Endothelial cell (in vitro differentiated cells): ENCODE data around the gene RERGL. TPM values are rescaled to one million over a fixed set of nuclear protein-coding genes. Genes with fewer than 3 reads are reported as not detected.

ENCODE experiments used
- DNase-seq: peaks from one replicate; pipeline ENCODE4 v3.0.0; 2021; ENCODE audit warnings: low spot score
- H3K27ac Mint-ChIP-seq: one replicate; pipeline ENCODE4 v1.8.0; 2021; ENCODE audit warnings: mixed read lengths, inconsistent platforms; ENCODE audit not compliant: unreplicated experiment
- H3K27me3 Mint-ChIP-seq: one replicate; pipeline ENCODE4 v1.8.0; 2021; ENCODE audit warnings: mild to moderate bottlenecking, moderate library complexity, mixed read lengths, inconsistent platforms; ENCODE audit not compliant: unreplicated experiment
- H3K36me3 Mint-ChIP-seq: one replicate; pipeline ENCODE4 v1.8.0; 2021; ENCODE audit warnings: mild to moderate bottlenecking, low read depth, mixed read lengths, inconsistent platforms; ENCODE audit not compliant: unreplicated experiment
- H3K4me1 Mint-ChIP-seq: one replicate; pipeline ENCODE4 v1.8.0; 2021; ENCODE audit warnings: mild to moderate bottlenecking, mixed read lengths, inconsistent platforms; ENCODE audit not compliant: unreplicated experiment
- H3K4me3 Mint-ChIP-seq: one replicate; pipeline ENCODE4 v1.8.0; 2021; ENCODE audit warnings: mild to moderate bottlenecking, mixed read lengths, inconsistent platforms; ENCODE audit not compliant: unreplicated experiment
- H3K9me3 Mint-ChIP-seq: one replicate; pipeline ENCODE4 v1.8.0; 2021; ENCODE audit warnings: mixed read lengths, inconsistent platforms; ENCODE audit not compliant: unreplicated experiment
- CTCF ChIP-seq: fragments of 200-600 bp; sonication (generic); IDR thresholded peaks from one replicate; pipeline ENCODE4 v1.5.0; 2021; ENCODE audit warnings: antibody characterized with exemption; ENCODE audit not compliant: unreplicated experiment
- total RNA-seq: library from RNA; stranded (reverse); fragmentation: NEBNext Ultra II Directional; extraction: Animal tissue kit (Norgen Biotek cat#: 25700); gene quantifications from one replicate; pipeline ENCODE4 v1.2.1, GENCODE V29; 2021; ENCODE audit not compliant: unreplicated experiment

The RERGL gene
- total RNA-seq, 1 donor from 2014 or later: not detected

DNA sequence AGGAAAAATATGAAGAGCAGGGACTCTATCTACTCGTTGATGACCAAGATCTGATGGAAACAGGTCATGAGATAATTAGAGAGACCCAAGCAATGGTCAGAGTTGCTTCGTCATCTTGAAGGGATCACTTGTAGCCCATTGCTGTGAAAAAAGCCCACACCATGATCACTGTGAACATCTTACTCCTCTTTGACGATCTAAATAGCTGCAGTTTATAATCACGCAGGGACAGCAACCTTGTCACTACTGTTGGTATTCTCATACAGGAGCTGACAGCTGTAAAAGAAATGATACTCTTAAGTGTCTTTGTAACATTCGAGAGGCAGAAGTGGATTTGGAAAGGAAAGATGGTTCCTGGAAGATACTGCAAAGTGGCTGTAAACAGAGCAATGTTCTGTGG, 33.7 kb upstream of the RERGL start:
- no peak overlapping the region for H3K27ac Mint-ChIP-seq
- no peak for TF ChIP-seq CTCF
- H3K4me1 Mint-ChIP-seq: no peaks in the 10 kb centered on the region
- no peaks in the 10 kb centered on the region for H3K9me3 Mint-ChIP-seq
- no peaks in the 10 kb centered on the region for H3K27me3 Mint-ChIP-seq
- H3K36me3 Mint-ChIP-seq: peaks cover 5% of the 10 kb centered on the region
- no peak overlapping the region for H3K4me3 Mint-ChIP-seq
- no peak for DNase-seq

DNA sequence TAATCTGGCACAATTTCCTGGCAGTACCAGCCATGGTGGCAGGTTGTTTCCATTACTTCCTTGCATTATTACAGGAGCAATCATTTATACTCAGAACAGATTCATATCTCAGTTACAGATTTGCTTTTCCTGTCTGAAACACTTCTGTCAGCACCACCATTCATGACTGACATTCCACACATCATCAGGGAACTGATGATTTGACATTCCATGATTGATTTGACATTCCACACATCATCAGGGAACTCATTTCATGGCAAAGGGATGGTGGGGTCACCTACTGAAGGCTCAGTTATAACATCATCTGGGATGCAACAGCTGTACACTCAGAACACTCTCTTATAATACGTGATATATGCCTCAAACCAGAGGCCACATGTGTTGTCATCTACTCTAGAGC, 30.9 kb upstream of the RERGL start:
- Mint-ChIP-seq H3K27me3 (no peaks in the 10 kb centered on the region), H3K9me3 (no peaks in the 10 kb centered on the region), H3K36me3 (no peaks in the 10 kb centered on the region), H3K4me3 (no peak overlapping the region), H3K4me1 (no peaks in the 10 kb centered on the region), H3K27ac (no peak overlapping the region)
- no peak for DNase-seq
- TF ChIP-seq CTCF: no peak

DNA sequence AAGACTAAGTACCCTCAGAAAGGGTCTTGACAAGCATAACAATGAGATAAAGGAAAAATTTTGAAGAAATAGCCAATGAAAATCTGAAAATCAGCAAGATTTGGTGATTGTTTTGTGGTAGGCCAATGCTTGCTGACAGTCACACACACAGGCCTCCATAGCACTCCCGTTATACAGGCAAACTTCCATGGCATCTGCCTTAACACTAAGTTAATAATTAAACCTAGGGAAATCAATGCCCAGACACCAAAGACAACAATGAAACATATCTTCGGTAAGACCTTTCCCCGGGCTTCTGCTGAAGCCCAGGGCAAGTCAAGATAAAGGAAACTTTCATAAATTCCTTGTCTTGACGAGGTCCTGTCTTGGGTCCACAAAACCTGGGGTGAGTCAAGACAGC, 18.6 kb upstream of the RERGL start:
- peaks cover 2% of the 10 kb centered on the region for H3K27me3 Mint-ChIP-seq
- no peaks in the 10 kb centered on the region for H3K36me3 Mint-ChIP-seq

DNA sequence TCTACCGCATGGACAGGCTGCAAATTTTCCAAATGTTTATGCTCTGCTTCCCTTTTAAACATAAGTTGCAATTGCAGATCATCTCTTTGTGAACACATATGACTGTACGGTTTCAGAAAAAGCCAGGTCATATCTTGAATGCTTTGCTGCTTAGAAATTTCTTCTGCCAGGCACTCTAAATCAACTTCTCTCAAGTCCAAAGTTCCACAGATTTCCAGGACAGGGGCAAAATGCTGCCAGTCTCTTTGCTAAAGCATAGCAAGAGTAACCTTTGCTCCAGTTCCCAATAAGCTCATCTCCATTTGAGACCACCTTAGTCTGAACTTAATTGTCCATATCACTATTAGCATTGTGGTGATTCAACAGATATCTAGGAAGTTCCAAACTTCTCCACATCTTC, 13.6 kb upstream of the RERGL start:
- Mint-ChIP-seq H3K36me3 (no peaks in the 10 kb centered on the region), H3K4me1 (no peaks in the 10 kb centered on the region), H3K9me3 (no peaks in the 10 kb centered on the region), H3K27me3 (no peaks in the 10 kb centered on the region), H3K27ac (no peak overlapping the region), H3K4me3 (no peak overlapping the region)
- DNase-seq: no peak
- TF ChIP-seq CTCF: no peak

More for the DNA sequence above, 18.6 kb upstream of the RERGL start:
- no peak for TF ChIP-seq CTCF
- no peak for DNase-seq
- Mint-ChIP-seq H3K4me1 (no peaks in the 10 kb centered on the region), H3K4me3 (no peak overlapping the region), H3K9me3 (no peaks in the 10 kb centered on the region), H3K27ac (no peak overlapping the region)

DNA sequence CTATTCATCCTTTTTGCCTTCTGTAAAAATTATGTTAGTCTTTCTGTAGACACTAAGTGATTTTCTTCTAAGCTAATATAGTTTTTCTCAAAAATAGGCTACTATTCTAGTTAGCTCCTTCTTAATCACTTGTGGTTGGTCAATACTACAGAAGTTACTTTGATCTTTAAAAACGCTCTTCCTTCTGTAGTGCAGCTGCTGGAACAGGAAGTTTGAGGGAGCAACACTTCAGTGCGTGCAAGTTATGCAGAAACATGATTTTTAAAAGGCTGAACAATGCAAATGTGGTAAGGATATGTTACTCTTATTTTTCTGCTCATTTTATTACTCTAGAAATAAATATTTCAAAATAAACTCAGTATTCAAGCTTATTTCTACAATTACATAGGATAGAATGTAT, 11.1 kb upstream of the RERGL start:
- Mint-ChIP-seq H3K4me1 (no peaks in the 10 kb centered on the region), H3K27ac (no peak overlapping the region), H3K4me3 (no peak overlapping the region), H3K27me3 (no peaks in the 10 kb centered on the region), H3K36me3 (no peaks in the 10 kb centered on the region), H3K9me3 (no peaks in the 10 kb centered on the region)
- TF ChIP-seq CTCF: no peak
- no peak for DNase-seq
